PC-3 (cell line): ENCODE results near the gene MARCHF3.

Experiments
- EZH2phosphoT487 ChIP-seq: fragments of 300-600 bp; sonication (generic); IDR thresholded peaks from 2 replicates; pipeline ENCODE4 v1.6.1; 2018; ENCODE audit warnings: mild to moderate bottlenecking, antibody characterized with exemption, low read length, borderline replicate concordance
- TF ChIP-seq, protein P1 (sequence below): fragments of 300-600 bp; sonication (generic); conservative IDR thresholded peaks from 2 replicates; pipeline ENCODE4 v1.5.1; 2017; ENCODE audit warnings: antibody characterized with exemption, low read depth, mild to moderate bottlenecking, low read length

DNA sequence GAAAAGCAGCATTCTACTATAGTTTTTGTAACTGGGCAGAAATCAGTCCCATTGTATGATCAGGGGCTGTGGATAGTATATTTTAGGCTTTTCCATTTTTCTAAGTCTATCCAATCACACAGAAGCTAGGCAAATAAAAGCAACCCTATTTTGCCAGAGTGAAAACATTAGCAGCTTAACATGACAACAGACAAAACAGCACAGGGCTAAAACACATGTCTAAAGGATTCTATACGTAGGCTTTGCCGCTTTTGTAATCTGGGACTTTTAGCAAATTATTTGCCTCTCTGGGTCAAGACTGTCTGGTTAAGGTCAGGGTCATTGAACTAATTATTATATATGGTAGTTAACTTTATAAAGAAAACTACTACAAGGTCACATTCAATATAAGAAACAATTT is 4.2 kb downstream of the MARCHF3 start:
- no peak for TF ChIP-seq EZH2phosphoT487
- TF ChIP-seq, protein P1, sequence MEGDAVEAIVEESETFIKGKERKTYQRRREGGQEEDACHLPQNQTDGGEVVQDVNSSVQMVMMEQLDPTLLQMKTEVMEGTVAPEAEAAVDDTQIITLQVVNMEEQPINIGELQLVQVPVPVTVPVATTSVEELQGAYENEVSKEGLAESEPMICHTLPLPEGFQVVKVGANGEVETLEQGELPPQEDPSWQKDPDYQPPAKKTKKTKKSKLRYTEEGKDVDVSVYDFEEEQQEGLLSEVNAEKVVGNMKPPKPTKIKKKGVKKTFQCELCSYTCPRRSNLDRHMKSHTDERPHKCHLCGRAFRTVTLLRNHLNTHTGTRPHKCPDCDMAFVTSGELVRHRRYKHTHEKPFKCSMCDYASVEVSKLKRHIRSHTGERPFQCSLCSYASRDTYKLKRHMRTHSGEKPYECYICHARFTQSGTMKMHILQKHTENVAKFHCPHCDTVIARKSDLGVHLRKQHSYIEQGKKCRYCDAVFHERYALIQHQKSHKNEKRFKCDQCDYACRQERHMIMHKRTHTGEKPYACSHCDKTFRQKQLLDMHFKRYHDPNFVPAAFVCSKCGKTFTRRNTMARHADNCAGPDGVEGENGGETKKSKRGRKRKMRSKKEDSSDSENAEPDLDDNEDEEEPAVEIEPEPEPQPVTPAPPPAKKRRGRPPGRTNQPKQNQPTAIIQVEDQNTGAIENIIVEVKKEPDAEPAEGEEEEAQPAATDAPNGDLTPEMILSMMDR = no peak
